HEK293T (cell line): ENCODE data around the gene NFKBIZ.

ENCODE experiments used
- ARNT ChIP-seq: fragments of 450-650 bp; IDR thresholded peaks from 2 replicates; pipeline ENCODE4 v1.6.1; 2017; ENCODE audit warnings: mild to moderate bottlenecking
- BHLHE40 ChIP-seq: fragments of 450-650 bp; IDR thresholded peaks from 2 replicates; pipeline ENCODE4 v1.6.1; 2016; ENCODE audit warnings: mild to moderate bottlenecking, moderate library complexity, borderline replicate concordance
- ELF4 ChIP-seq: fragments of 450-650 bp; IDR thresholded peaks from 2 replicates; pipeline ENCODE4 v1.6.1; 2017; ENCODE audit warnings: antibody characterized with exemption
- FOXA1 ChIP-seq: fragments of 450-650 bp; IDR thresholded peaks from 2 replicates; pipeline ENCODE4 v1.6.1; 2016; ENCODE audit warnings: mild to moderate bottlenecking
- FOXK2 ChIP-seq: fragments of 450-650 bp; IDR thresholded peaks from 2 replicates; pipeline ENCODE4 v1.6.1; 2016; ENCODE audit warnings: mild to moderate bottlenecking
- FOXM1 ChIP-seq: fragments of 450-650 bp; IDR thresholded peaks from 2 replicates; pipeline ENCODE4 v1.6.1; 2017; ENCODE audit warnings: mild to moderate bottlenecking, borderline replicate concordance
- L3MBTL2 ChIP-seq: fragments of 450-650 bp; conservative IDR thresholded peaks from 2 replicates; pipeline ENCODE4 v1.6.1; 2016; ENCODE audit warnings: mild to moderate bottlenecking
- PKNOX1 ChIP-seq: fragments of 450-650 bp; IDR thresholded peaks from 2 replicates; pipeline ENCODE4 v1.6.1; 2016
- SP1 ChIP-seq: fragments of 450-650 bp; IDR thresholded peaks from 2 replicates; pipeline ENCODE4 v1.6.1; 2017
- TARDBP ChIP-seq: fragments of 450-650 bp; IDR thresholded peaks from 2 replicates; pipeline ENCODE4 v1.6.1; 2016

- TF ChIP-seq PKNOX1 (no peak), FOXM1 (no peak), FOXA1 (no peak), SP1 (no peak), FOXK2 (no peak), ELF4 (no peak), BHLHE40 (no peak), TARDBP (no peak), L3MBTL2 (no peak), ARNT (no peak)
Measured at GRCh38 chr3:101848326-101848725, 988 bp upstream of the NFKBIZ start.
